K562 (cell line): Measurements from ENCODE around the gene ZNF286A. TPM values are rescaled to one million over a fixed set of nuclear protein-coding genes. Genes with fewer than 3 reads are reported as not detected.

Experiments used
- ATAC-seq: fragments of 200-7000 bp; cut with Tn5 transposase; 3 replicates; pipeline ENCODE4 v1.9.1; 2020; ENCODE audit warnings: moderate library complexity
- BruUV-seq: library from RNA; stranded (reverse); fragments of 400-500 nt; replicated peaks from 2 replicates; lab custom pipeline; 2021; lab: Mats Ljungman, UMichigan
- CTCF ChIA-PET: fragments of 300-600 bp; formaldehyde crosslinking; extraction: SDS; loops from one replicate; lab custom pipeline; 2021; ENCODE audit warnings: low intra/inter-chr PET ratio; lab: Yijun Ruan, JAX
- POLR2A ChIA-PET: fragments of 300-600, 350-650 bp; sonication (Branson Sonifier 250); formaldehyde crosslinking; extraction: SDS; loops from one replicate; lab custom pipeline; 2021; ENCODE audit warnings: antibody characterized with exemption, inconsistent platforms; lab: Yijun Ruan, JAX
- DNase-seq, 4 experiments: peaks; one replicate each; pipeline versions ENCODE4 v3.0.0 to v3.0.0-alpha.2; 2011 to 2018; ENCODE audit warnings: low spot score in 3 of 4, mixed read lengths in 3 of 4; ENCODE audit errors: extremely low read depth in 1 of 4
- FAIRE-seq: peaks from 2 replicates; lab custom pipeline; 2011; peaks lifted over from hg19 to GRCh38; lab: Jason Lieb, UNC
- H2AFZ ChIP-seq: 2 replicates; pipeline ENCODE4 v1.6.0; 2011; ENCODE audit warnings: low read depth, low read length, control low read depth, inconsistent platforms
- H3K27ac ChIP-seq: fragments of 200-600 bp; 3 replicates; pipeline ENCODE4 v1.8.0; 2011; ENCODE audit warnings: low read depth, mild to moderate bottlenecking, control low read depth, inconsistent platforms, low read length, moderate library complexity, mixed read lengths; ENCODE audit errors: extremely low read depth
- H3K27me3 ChIP-seq, 2 experiments: fragments of 300-600 bp in 1 of 2; 2 replicates in 1 of 2; 3 replicates in 1 of 2; pipeline versions ENCODE4 v1.6.0 to v1.8.0; 2011; ENCODE audit warnings: inconsistent platforms in 2 of 2, low read length in 2 of 2, mild to moderate bottlenecking in 1 of 2, mixed read lengths in 1 of 2, moderate library complexity in 1 of 2; ENCODE audit not compliant: control insufficient read depth in 2 of 2, insufficient read depth in 2 of 2
- H3K36me3 ChIP-seq: fragments of 300-600 bp; 3 replicates; pipeline ENCODE4 v1.8.0; 2011; ENCODE audit warnings: mild to moderate bottlenecking, low read length, inconsistent platforms; ENCODE audit not compliant: control insufficient read depth, insufficient read depth
- H3K4me1 ChIP-seq, 2 experiments: fragments of 200-600 bp in 1 of 2; replicated peaks in 1 of 2; 2 replicates in 1 of 2; 3 replicates in 1 of 2; pipeline versions ENCODE4 v1.5.1 to v1.8.0; 2011; ENCODE audit warnings: inconsistent platforms in 2 of 2, low read length in 2 of 2, mild to moderate bottlenecking in 1 of 2, mixed read lengths in 1 of 2, moderate library complexity in 1 of 2; ENCODE audit not compliant: control insufficient read depth in 2 of 2, insufficient read depth in 2 of 2
- H3K4me2 ChIP-seq: 2 replicates; pipeline ENCODE4 v1.6.1; 2011; ENCODE audit warnings: low read length, control low read depth, inconsistent platforms, mixed read lengths; ENCODE audit not compliant: insufficient read depth
- H3K4me3 ChIP-seq: fragments of 200-600 bp; sonication (generic), shearing (Covaris generic); 2 replicates; pipeline ENCODE4 v1.5.1; 2016; ENCODE audit warnings: control low read depth, inconsistent platforms
- H3K79me2 ChIP-seq: fragments of 200-600 bp; 3 replicates; pipeline ENCODE4 v1.8.0; 2011; ENCODE audit warnings: low read length, inconsistent platforms; ENCODE audit not compliant: control insufficient read depth, insufficient read depth
- H3K9ac ChIP-seq, 2 experiments: 2 replicates each; pipeline versions ENCODE4 v1.6.0 to v1.6.1; 2011; ENCODE audit warnings: low read depth in 2 of 2, low read length in 2 of 2, control low read depth in 1 of 2, inconsistent platforms in 1 of 2, mild to moderate bottlenecking in 1 of 2, mixed read lengths in 1 of 2; ENCODE audit not compliant: insufficient read depth in 1 of 2
- H3K9me1 ChIP-seq: one replicate; pipeline ENCODE4 v1.6.0; 2011; ENCODE audit warnings: inconsistent platforms, mild to moderate bottlenecking, low read length, moderate library complexity; ENCODE audit not compliant: control insufficient read depth, insufficient read depth
- H3K9me3 ChIP-seq: replicated peaks from 2 replicates; pipeline ENCODE4 v1.5.1; 2011; ENCODE audit warnings: low read depth, low read length, inconsistent platforms; ENCODE audit not compliant: control insufficient read depth, insufficient read depth
- H4K20me1 ChIP-seq: replicated peaks from 2 replicates; pipeline ENCODE4 v1.6.1; 2011; ENCODE audit warnings: low read length, inconsistent platforms, mixed read lengths; ENCODE audit not compliant: control insufficient read depth, insufficient read depth
- CCAR2 ChIP-seq: fragments of 200-400 bp; formaldehyde crosslinking; IDR thresholded peaks from 2 replicates; pipeline ENCODE4 v1.6.1; 2017; ENCODE audit warnings: mild to moderate bottlenecking, low read depth, low read length
- ILK ChIP-seq: fragments of 450-650 bp; IDR thresholded peaks from 2 replicates; pipeline ENCODE4 v1.6.1; 2016; ENCODE audit warnings: missing genetic modification characterization, low read depth, mild to moderate bottlenecking, missing compliant biosample characterization, moderate library complexity, borderline replicate concordance
- MBD2 ChIP-seq: sonication (generic); IDR thresholded peaks from 2 replicates; pipeline ENCODE4 v1.6.1; 2016; ENCODE audit warnings: low read depth, borderline replicate concordance
- NR2C2 ChIP-seq, 2 experiments: fragments of 200-800 bp in 1 of 2; sonication (Bioruptor generic) in 1 of 2; sonication (generic) in 1 of 2; formaldehyde crosslinking in 1 of 2; IDR thresholded peaks; 2 replicates each; pipeline versions ENCODE4 v1.6.1 to v1.8.0; 2016 to 2022; ENCODE audit warnings: mild to moderate bottlenecking in 1 of 2, missing compliant biosample characterization in 1 of 2, missing genetic modification characterization in 1 of 2, missing genetic modification reagents in 1 of 2
- PTRF ChIP-seq: fragments of 450-650 bp; IDR thresholded peaks from 2 replicates; pipeline ENCODE4 v1.6.1; 2016; ENCODE audit warnings: mild to moderate bottlenecking, missing genetic modification characterization, missing compliant biosample characterization
- SP1 ChIP-seq: sonication (generic); formaldehyde crosslinking; IDR thresholded peaks from 2 replicates; pipeline ENCODE4 v1.8.1; 2022; ENCODE audit warnings: mild to moderate bottlenecking, missing genetic modification reagents
- ZNF707 ChIP-seq: fragments of 250-450 bp; sonication (Bioruptor Pico); conservative IDR thresholded peaks from 2 replicates; pipeline ENCODE4 v1.8.0; 2022; ENCODE audit warnings: inconsistent platforms, mild to moderate bottlenecking, moderate library complexity
- WGBS: fragments of 100-300 bp; shearing (Covaris generic); methylation state at CpG from one replicate; pipeline ENCODE4 v1.1.6; 2016; ENCODE audit warnings: low coverage, mixed read lengths; ENCODE audit not compliant: insufficient coverage; ENCODE audit errors: missing lambda C conversion rate; 5-methylcytosine and 5-hydroxymethylcytosine counted together
- in situ Hi-C: fragments of 300-500 bp; cut with MboI; formaldehyde crosslinking; loops from 4 replicates; pipeline ENCODE4 v1.15.0; 2018; ENCODE audit warnings: inconsistent platforms, mixed read lengths
- intact Hi-C: fragments of 100-400 bp; cut with micrococcal nuclease; formaldehyde crosslinking; loops from 2 replicates; pipeline ENCODE4 v1.14.2; 2022
- polyA plus RNA-seq, 8 experiments: library from polyadenylated mRNA; depleted of rRNA in 4 of 8; stranded (reverse) in 5 of 8; unstranded in 3 of 8; fragments of >200 nt; fragmentation: Nextera tagmentation in 2 of 8; fragmentation: Illumina TruSeq in 1 of 8; extraction: Ambion mirVana in 2 of 8; extraction: Trizol in 1 of 8; gene quantifications; 2 replicates each; pipeline versions ENCODE4 v1.2.1 to v1.2.3, GENCODE V29; 2011 to 2014; ENCODE audit warnings: inconsistent platforms in 1 of 8, missing spikeins in 1 of 8
- total RNA-seq, 7 experiments: library from RNA; depleted of rRNA in 6 of 7; stranded (reverse); fragments of >200 nt in 6 of 7; fragmentation: Illumina TruSeq in 2 of 7; extraction: Trizol in 2 of 7; gene quantifications; 2 replicates each; pipeline versions ENCODE4 v1.2.1 to v1.2.3, GENCODE V29; 2011 to 2021; ENCODE audit warnings: low replicate concordance in 1 of 7

The ZNF286A gene
- total and polyA plus RNA-seq, 9 of the 15 experiments (the other 6 are each of a cell fraction or from before 2014, with no cell fraction given), result 9.0 to 23.1 (median 16.6) TPM

DNA sequence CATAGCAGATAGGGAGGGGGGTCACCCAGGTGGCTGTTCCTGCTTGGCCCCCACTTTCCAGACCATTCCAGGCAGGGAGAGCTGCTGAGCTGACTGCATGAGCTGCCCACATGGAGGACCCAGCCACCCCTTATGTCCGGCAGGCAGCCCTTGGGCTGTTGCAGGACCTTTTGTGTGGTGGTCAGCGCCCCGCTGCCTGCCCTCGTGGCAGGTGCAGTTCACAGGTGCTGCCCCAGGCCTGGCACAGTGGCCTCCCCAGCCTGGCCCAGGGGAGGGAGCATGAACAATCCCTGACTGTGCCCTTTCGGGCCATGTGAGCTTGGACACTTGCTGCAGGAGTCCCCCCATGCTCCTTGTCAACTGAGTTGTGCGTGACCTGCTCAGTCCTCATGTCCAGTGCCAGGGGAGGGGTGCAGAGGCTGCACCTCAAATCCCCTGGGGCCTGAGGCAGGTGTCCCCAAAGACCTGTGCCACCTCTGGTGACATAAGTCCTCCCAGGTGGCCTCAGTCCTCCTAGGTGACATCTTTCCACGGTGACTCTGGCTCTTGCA lies 41.1 kb downstream of the ZNF286A start:
- WGBS, result 12% methylated on average over 6 of the region's 7 CpGs
- FAIRE-seq (no peak), ATAC-seq (no peak), DNase-seq (no peak)
- intact Hi-C loops (no loop called here), in situ Hi-C loops (no loop called here)
- Histone ChIP-seq H3K9ac (no peak overlapping the region), H2AFZ (no peak overlapping the region), H3K4me2 (no peak overlapping the region), H3K36me3 (no peaks in the 10 kb centered on the region), H3K27ac (no peak overlapping the region), H3K9me1 (no peaks in the 10 kb centered on the region), H3K4me1 (peaks cover 0 to 3% of the 10 kb centered on the region in 2 experiments; a peak in 1 of 5 replicates), H3K79me2 (no peaks in the 10 kb centered on the region), H3K27me3 (0 out of 5 replicates have a peak, but pooled peaks cover 0 to 5% of the 10 kb centered on the region in 2 experiments), H4K20me1 (no peaks in the 10 kb centered on the region), H3K4me3 (no peak overlapping the region), H3K9me3 (no peaks in the 10 kb centered on the region)
- no peak for TF ChIP-seq CCAR2
- no peak for TF ChIP-seq ILK (tag)
- no peak for TF ChIP-seq MBD2
- TF ChIP-seq SP1 (CRISPR knock-in tag), result no peak
- no peak for TF ChIP-seq PTRF (tag)
- no peak for TF ChIP-seq NR2C2 (CRISPR knock-in tag; IDR thresholded peaks at IDR 0.05)
- no peak for TF ChIP-seq NR2C2 (tag; IDR thresholded peaks at IDR 0.05)
- TF ChIP-seq ZNF707 (CRISPR knock-in tag), result no peak
- CTCF ChIA-PET, result no interaction called here
- no TSS peak for BruUV-seq
- POLR2A ChIA-PET, result no interaction called here
